22Rv1 (cell line): ENCODE data around the gene KYNU.
"Not testable (repeated sequence)": the region's sequence is repeated elsewhere in the genome, so short reads cannot be mapped to it uniquely, and the experiment has no call there.

Source experiments
- H3K27ac ChIP-seq: fragments of 450-650 bp; 2 replicates; pipeline ENCODE4 v1.5.1; 2017
- CTCF ChIP-seq: fragments of 450-650 bp; IDR thresholded peaks from 2 replicates; pipeline ENCODE4 v1.5.1; 2017; ENCODE audit warnings: mild to moderate bottlenecking
- ZFX ChIP-seq: fragments of 450-650 bp; IDR thresholded peaks from 2 replicates; pipeline ENCODE4 v1.6.1; 2017; ENCODE audit warnings: antibody characterized with exemption, borderline replicate concordance

Gene KYNU

GRCh38 chr2:142849820-142850219, 27.6 kb upstream of the KYNU start:
- H3K27ac ChIP-seq: no peak overlapping the region
- TF ChIP-seq ZFX: no peak
- no peak for TF ChIP-seq CTCF

GRCh38 chr2:142853912-142854311, 23.6 kb upstream of the KYNU start:
- no peak overlapping the region for H3K27ac ChIP-seq
- TF ChIP-seq CTCF: no peak
- no peak for TF ChIP-seq ZFX

GRCh38 chr2:142857256-142858164, 20.0 kb upstream of the KYNU start:
- TF ChIP-seq CTCF (no peak), ZFX (no peak)
- no peak overlapping the region for H3K27ac ChIP-seq

GRCh38 chr2:142858961-142859360, 18.5 kb upstream of the KYNU start:
- TF ChIP-seq ZFX (no peak), CTCF (no peak)
- no peak overlapping the region for H3K27ac ChIP-seq

- H3K27ac ChIP-seq: no peak overlapping the region
- TF ChIP-seq ZFX (no peak), CTCF (no peak)
These were observed 15.2 kb upstream of the KYNU start for GRCh38 chr2:142862299-142862698.

GRCh38 chr2:142862847-142863246, 14.6 kb upstream of the KYNU start:
- no peak overlapping the region for H3K27ac ChIP-seq
- TF ChIP-seq ZFX (no peak), CTCF (no peak)

- TF ChIP-seq ZFX (no peak), CTCF (no peak)
- no peak overlapping the region for H3K27ac ChIP-seq
These were observed 13.9 kb upstream of the KYNU start for GRCh38 chr2:142863485-142863961.

GRCh38 chr2:142864605-142865004, 12.9 kb upstream of the KYNU start:
- H3K27ac ChIP-seq: not testable (repeated sequence)
